B cell (primary cell): ENCODE results near the gene P4HA2.

Experiments used
- EZH2 ChIP-seq: IDR thresholded peaks from 2 replicates; pipeline ENCODE4 v1.6.1; 2012; ENCODE audit warnings: borderline replicate concordance, low read depth, mild to moderate bottlenecking, moderate library complexity, low read length; ENCODE audit not compliant: insufficient read depth, poor library complexity, severe bottlenecking
- TF ChIP-seq, protein P1 (sequence below): fragments of 200-600 bp; IDR thresholded peaks from one replicate; pipeline ENCODE4 v1.8.0; 2022; ENCODE audit warnings: antibody characterized with exemption, mild to moderate bottlenecking

GRCh38 chr5:132266836-132267160 is 39.1 kb upstream of the P4HA2 start:
- TF ChIP-seq, protein P1, sequence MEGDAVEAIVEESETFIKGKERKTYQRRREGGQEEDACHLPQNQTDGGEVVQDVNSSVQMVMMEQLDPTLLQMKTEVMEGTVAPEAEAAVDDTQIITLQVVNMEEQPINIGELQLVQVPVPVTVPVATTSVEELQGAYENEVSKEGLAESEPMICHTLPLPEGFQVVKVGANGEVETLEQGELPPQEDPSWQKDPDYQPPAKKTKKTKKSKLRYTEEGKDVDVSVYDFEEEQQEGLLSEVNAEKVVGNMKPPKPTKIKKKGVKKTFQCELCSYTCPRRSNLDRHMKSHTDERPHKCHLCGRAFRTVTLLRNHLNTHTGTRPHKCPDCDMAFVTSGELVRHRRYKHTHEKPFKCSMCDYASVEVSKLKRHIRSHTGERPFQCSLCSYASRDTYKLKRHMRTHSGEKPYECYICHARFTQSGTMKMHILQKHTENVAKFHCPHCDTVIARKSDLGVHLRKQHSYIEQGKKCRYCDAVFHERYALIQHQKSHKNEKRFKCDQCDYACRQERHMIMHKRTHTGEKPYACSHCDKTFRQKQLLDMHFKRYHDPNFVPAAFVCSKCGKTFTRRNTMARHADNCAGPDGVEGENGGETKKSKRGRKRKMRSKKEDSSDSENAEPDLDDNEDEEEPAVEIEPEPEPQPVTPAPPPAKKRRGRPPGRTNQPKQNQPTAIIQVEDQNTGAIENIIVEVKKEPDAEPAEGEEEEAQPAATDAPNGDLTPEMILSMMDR, result no peak
- TF ChIP-seq EZH2, result no peak
